Mononuclear cell (primary cell): ENCODE data around the gene KCNA4. TPM values are rescaled to one million over a fixed set of nuclear protein-coding genes. Genes with fewer than 3 reads are reported as not detected.
"Not testable (repeated sequence)": the region's sequence is repeated elsewhere in the genome, so short reads cannot be mapped to it uniquely, and the experiment has no call there.

Source experiments
- H3K27me3 ChIP-seq: 2 replicates; pipeline ENCODE4 v1.6.0; 2011; ENCODE audit warnings: low read length, control low read depth; ENCODE audit not compliant: insufficient read depth
- H3K4me1 ChIP-seq: 2 replicates; pipeline ENCODE4 v1.5.1; 2011; ENCODE audit warnings: mild to moderate bottlenecking, low read length, control low read depth; ENCODE audit not compliant: insufficient read depth
- H3K4me3 ChIP-seq: 2 replicates; pipeline ENCODE4 v1.5.1; 2011; ENCODE audit warnings: mild to moderate bottlenecking, low read length, moderate library complexity
- H3K9me3 ChIP-seq: 2 replicates; pipeline ENCODE4 v1.5.1; 2011; ENCODE audit warnings: low read depth, mild to moderate bottlenecking, control low read depth, low read length
- total RNA-seq: library from RNA; depleted of rRNA; stranded (reverse); fragments of >200 nt; gene quantifications from one replicate; pipeline ENCODE4 v1.2.3, GENCODE V29; 2012

The KCNA4 gene
- not detected for total RNA-seq

GRCh38 chr11:30016588-30017363, at the start of gene KCNA4:
Gene KCNA4, minus strand, starts transcription at chr11:30017030. Its CDS starts 4,352 bp downstream, at chr11:30012678.
- no peak within 1 kb of the TSS for H3K4me3 ChIP-seq
- H3K27me3 ChIP-seq: peaks cover 52% of the 10 kb centered on the region
- no peaks in the 10 kb centered on the region for H3K9me3 ChIP-seq
- H3K4me1 ChIP-seq: no peaks in the 10 kb centered on the region

- no peaks in the 10 kb centered on the region for H3K4me1 ChIP-seq
- H3K27me3 ChIP-seq: no peaks in the 10 kb centered on the region
- no peaks in the 10 kb centered on the region for H3K9me3 ChIP-seq
- H3K4me3 ChIP-seq: no peak overlapping the region
These were observed 45.3 kb upstream of the KCNA4 start for GRCh38 chr11:30062103-30062502.

GRCh38 chr11:30059172-30059815, 42.5 kb upstream of the KCNA4 start:
- no peaks in the 10 kb centered on the region for H3K27me3 ChIP-seq
- no peaks in the 10 kb centered on the region for H3K9me3 ChIP-seq
- H3K4me1 ChIP-seq: no peaks in the 10 kb centered on the region
- no peak overlapping the region for H3K4me3 ChIP-seq

- Histone ChIP-seq H3K27me3 (no peaks in the 10 kb centered on the region), H3K4me3 (no peak overlapping the region), H3K4me1 (no peaks in the 10 kb centered on the region), H3K9me3 (no peaks in the 10 kb centered on the region)
These were observed 32.4 kb upstream of the KCNA4 start for GRCh38 chr11:30049214-30049613.

GRCh38 chr11:30046578-30046945, 29.7 kb upstream of the KCNA4 start:
- H3K9me3 ChIP-seq: no peaks in the 10 kb centered on the region
- no peak overlapping the region for H3K4me3 ChIP-seq
- no peaks in the 10 kb centered on the region for H3K27me3 ChIP-seq
- H3K4me1 ChIP-seq: no peaks in the 10 kb centered on the region

- Histone ChIP-seq H3K9me3 (no peaks in the 10 kb centered on the region), H3K27me3 (no peaks in the 10 kb centered on the region), H3K4me3 (no peak overlapping the region), H3K4me1 (no peaks in the 10 kb centered on the region)
These were observed 29.2 kb upstream of the KCNA4 start for GRCh38 chr11:30045921-30046577.

- H3K9me3 ChIP-seq: no peaks in the 10 kb centered on the region
These were observed 28.3 kb upstream of the KCNA4 start for GRCh38 chr11:30045144-30045543.

GRCh38 chr11:30041171-30041570, 24.3 kb upstream of the KCNA4 start:
- H3K9me3 ChIP-seq: no peaks in the 10 kb centered on the region
- H3K4me1 ChIP-seq: no peaks in the 10 kb centered on the region
- no peaks in the 10 kb centered on the region for H3K27me3 ChIP-seq
- no peak overlapping the region for H3K4me3 ChIP-seq

More at GRCh38 chr11:30045144-30045543, 28.3 kb upstream of the KCNA4 start:
- no peaks in the 10 kb centered on the region for H3K4me1 ChIP-seq
- H3K27me3 ChIP-seq: no peaks in the 10 kb centered on the region
- no peak overlapping the region for H3K4me3 ChIP-seq

- H3K9me3 ChIP-seq, H3K27me3 ChIP-seq, H3K4me3 ChIP-seq, H3K4me1 ChIP-seq: not testable (repeated sequence)
These were observed 17.9 kb upstream of the KCNA4 start for GRCh38 chr11:30034746-30035145.

- not testable (repeated sequence) for H3K9me3 ChIP-seq, H3K4me1 ChIP-seq, H3K4me3 ChIP-seq, H3K27me3 ChIP-seq
These were observed 17.3 kb upstream of the KCNA4 start for GRCh38 chr11:30034166-30034565.

- no peak overlapping the region for H3K4me3 ChIP-seq
- H3K4me1 ChIP-seq: no peaks in the 10 kb centered on the region
- H3K27me3 ChIP-seq: no peaks in the 10 kb centered on the region
- no peaks in the 10 kb centered on the region for H3K9me3 ChIP-seq
These were observed 8.7 kb upstream of the KCNA4 start for GRCh38 chr11:30025396-30026139.

GRCh38 chr11:30023074-30023473, 6.2 kb upstream of the KCNA4 start:
- peaks cover 19% of the 10 kb centered on the region for H3K27me3 ChIP-seq
- no peak overlapping the region for H3K4me3 ChIP-seq
- H3K4me1 ChIP-seq: no peaks in the 10 kb centered on the region
- H3K9me3 ChIP-seq: no peaks in the 10 kb centered on the region

GRCh38 chr11:30019481-30019880, 2.7 kb upstream of the KCNA4 start:
- Histone ChIP-seq H3K27me3 (peaks cover 51% of the 10 kb centered on the region), H3K4me3 (no peak overlapping the region), H3K9me3 (no peaks in the 10 kb centered on the region), H3K4me1 (no peaks in the 10 kb centered on the region)

- peaks cover 52% of the 10 kb centered on the region for H3K27me3 ChIP-seq
- H3K9me3 ChIP-seq: no peaks in the 10 kb centered on the region
- no peak overlapping the region for H3K4me3 ChIP-seq
- no peaks in the 10 kb centered on the region for H3K4me1 ChIP-seq
These were observed 1.7 kb upstream of the KCNA4 start for GRCh38 chr11:30018495-30018894.

- no peaks in the 10 kb centered on the region for H3K9me3 ChIP-seq
- H3K27me3 ChIP-seq: peaks cover 52% of the 10 kb centered on the region
- H3K4me3 ChIP-seq: no peak overlapping the region
- H3K4me1 ChIP-seq: no peaks in the 10 kb centered on the region
These were observed 640 bp upstream of the KCNA4 start for GRCh38 chr11:30017445-30017895.
